NT2/D1 (cell line): ENCODE measurements around the gene PARD3.
"Not testable (repeated sequence)": the region's sequence is repeated elsewhere in the genome, so short reads cannot be mapped to it uniquely, and the experiment has no call there.

ENCODE experiments used
- SUZ12 ChIP-seq: IDR thresholded peaks from 2 replicates; pipeline ENCODE4 v1.6.1; 2011; ENCODE audit not compliant: insufficient read length, insufficient read depth; ENCODE audit errors: extremely low read depth
- YY1 ChIP-seq: IDR thresholded peaks from 2 replicates; pipeline ENCODE4 v1.6.1; 2011; ENCODE audit not compliant: insufficient read length, insufficient read depth
- ZNF274 ChIP-seq: IDR thresholded peaks from 2 replicates; pipeline ENCODE4 v1.6.1; 2011; ENCODE audit warnings: mild to moderate bottlenecking, low read depth, low read length

DNA sequence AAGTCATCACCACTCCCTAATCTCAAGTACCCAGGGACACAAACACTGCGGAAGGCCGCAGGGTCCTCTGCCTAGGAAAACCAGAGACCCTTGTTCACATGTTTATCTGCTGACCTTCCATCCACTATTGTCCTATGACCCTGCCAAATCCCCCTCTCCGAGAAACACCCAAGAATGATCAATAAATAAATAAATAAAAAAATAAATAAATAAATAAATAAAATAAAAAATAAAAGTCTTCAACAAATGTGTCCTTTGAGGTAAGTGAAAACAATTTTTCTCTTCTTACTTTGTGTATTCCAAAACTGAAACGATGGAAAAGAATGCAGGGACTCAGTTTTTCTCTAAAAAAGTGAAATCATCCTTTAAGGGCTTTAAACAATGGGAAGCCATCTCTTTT is 461.6 kb downstream of the PARD3 start:
- TF ChIP-seq YY1, ZNF274, SUZ12: not testable (repeated sequence)
